NCI-H146 treated with DMSO at 0.1 percent for 48 hours (cell line): Measurements from ENCODE around the gene UBASH3B.

Experiments used
- DNase-seq: peaks from one replicate; lab custom pipeline; 2025; ENCODE audit not compliant: unreplicated experiment; lab: John Stamatoyannopoulos, UW

The UBASH3B gene

GRCh38 chr11:122673701-122674100 is 18.2 kb downstream of the UBASH3B start:
- no peak for DNase-seq

- no peak for DNase-seq
These were observed 21.1 kb downstream of the UBASH3B start for GRCh38 chr11:122676638-122677037.

- DNase-seq = no peak
These were observed 21.7 kb downstream of the UBASH3B start for GRCh38 chr11:122677256-122677655.

- no peak for DNase-seq
These were observed 22.9 kb downstream of the UBASH3B start for GRCh38 chr11:122678406-122678805.

GRCh38 chr11:122679466-122679865 is 23.9 kb downstream of the UBASH3B start:
- no peak for DNase-seq

- no peak for DNase-seq
These were observed 25.5 kb downstream of the UBASH3B start for GRCh38 chr11:122681070-122681469.

- no peak for DNase-seq
These were observed 26.2 kb downstream of the UBASH3B start for GRCh38 chr11:122681735-122682134.

GRCh38 chr11:122682464-122682863 is 26.9 kb downstream of the UBASH3B start:
- DNase-seq = no peak

- no peak for DNase-seq
These were observed 29.5 kb downstream of the UBASH3B start for GRCh38 chr11:122685041-122685440.

- no peak for DNase-seq
These were observed 30.6 kb downstream of the UBASH3B start for GRCh38 chr11:122686111-122686510.

GRCh38 chr11:122690384-122690783 is 34.9 kb downstream of the UBASH3B start:
- no peak for DNase-seq

GRCh38 chr11:122690801-122691548 is 35.5 kb downstream of the UBASH3B start:
- no peak for DNase-seq

- DNase-seq = no peak
These were observed 36.1 kb downstream of the UBASH3B start for GRCh38 chr11:122691549-122692150.

GRCh38 chr11:122692444-122692843 is 36.9 kb downstream of the UBASH3B start:
- DNase-seq = no peak

GRCh38 chr11:122695076-122695615 is 39.6 kb downstream of the UBASH3B start:
- DNase-seq = no peak

GRCh38 chr11:122696662-122697061 is 41.1 kb downstream of the UBASH3B start:
- no peak for DNase-seq

GRCh38 chr11:122697636-122698167 is 42.2 kb downstream of the UBASH3B start:
- DNase-seq = no peak

- DNase-seq = no peak
These were observed 42.9 kb downstream of the UBASH3B start for GRCh38 chr11:122698392-122698791.

- no peak for DNase-seq
These were observed 45.1 kb downstream of the UBASH3B start for GRCh38 chr11:122700666-122701065.

GRCh38 chr11:122701143-122701542 is 45.6 kb downstream of the UBASH3B start:
- no peak for DNase-seq

- no peak for DNase-seq
These were observed 48.2 kb downstream of the UBASH3B start for GRCh38 chr11:122703541-122704272.
